HCT116 (cell line): ENCODE measurements around the gene PCTP. TPM values are rescaled to one million over a fixed set of nuclear protein-coding genes. Genes with fewer than 3 reads are reported as not detected.

Experiments used
- ATAC-seq: fragments of 200-7000 bp; cut with Tn5 transposase; 2 replicates; pipeline ENCODE4 v1.9.1; 2020; ENCODE audit warnings: mild to moderate bottlenecking, moderate library complexity
- BruUV-seq: library from RNA; stranded (reverse); fragments of 400-500 nt; replicated peaks from 2 replicates; lab custom pipeline; 2021; lab: Mats Ljungman, UMichigan
- CTCF ChIA-PET: fragments of 300-600 bp; sonication (Branson Sonifier 250); formaldehyde crosslinking; loops from one replicate; lab custom pipeline; 2021; ENCODE audit warnings: antibody characterized with exemption; lab: Charles Lee
- POLR2A ChIA-PET: fragments of 300-600, 350-600 bp; sonication (Branson Sonifier 250); formaldehyde crosslinking; loops from one replicate; lab custom pipeline; 2021; ENCODE audit warnings: antibody characterized with exemption; lab: Charles Lee
- RAD21 ChIA-PET, 2 experiments: fragments of 300-600 bp; sonication (Branson Sonifier 250); formaldehyde crosslinking; loops; one replicate each; lab custom pipeline; 2023; ENCODE audit warnings: low total read pairs in 2 of 2; ENCODE audit not compliant: uncharacterized antibody in 2 of 2, unreplicated experiment in 2 of 2, low non-redundant PET in 1 of 2; lab: Charles Lee
- DNase-seq: peaks from one replicate; pipeline ENCODE4 v3.0.0-alpha.2; 2010; ENCODE audit warnings: low read depth, low spot score
- H2AFZ ChIP-seq: fragments of 200-600 bp; shearing (Covaris generic), sonication (generic); 2 replicates; pipeline ENCODE4 v1.6.1; 2017; ENCODE audit warnings: low read depth, mixed run types, mixed read lengths, antibody characterized with exemption, low read length; ENCODE audit not compliant: poor library complexity, severe bottlenecking
- H3K27ac ChIP-seq: 2 replicates; pipeline ENCODE4 v1.5.1; 2012; ENCODE audit warnings: low read depth, low read length
- H3K27me3 ChIP-seq: fragments of 200-600 bp; sonication (generic); 2 replicates; pipeline ENCODE4 v1.6.1; 2016; ENCODE audit warnings: mixed run types, low read length, mixed read lengths; ENCODE audit not compliant: insufficient read depth
- H3K36me3 ChIP-seq, 2 experiments: fragments of 200-500 bp in 1 of 2; fragments of 200-600 bp in 1 of 2; sonication (Bioruptor generic) in 1 of 2; sonication (generic) in 1 of 2; 2 replicates each; pipeline versions ENCODE4 v1.5.1 to v1.6.1; 2014 to 2016; ENCODE audit warnings: low read length in 2 of 2, inconsistent platforms in 1 of 2, mixed read lengths in 1 of 2, mixed run types in 1 of 2; ENCODE audit not compliant: insufficient read depth in 2 of 2, control insufficient read depth in 1 of 2
- H3K4me1 ChIP-seq, 2 experiments: fragments of 200-600 bp in 1 of 2; sonication (generic) in 1 of 2; 2 replicates each; pipeline versions ENCODE4 v1.5.1 to v1.6.1; 2012 to 2017; ENCODE audit warnings: low read length in 2 of 2, inconsistent platforms in 1 of 2, mild to moderate bottlenecking in 1 of 2, mixed read lengths in 1 of 2, mixed run types in 1 of 2, moderate library complexity in 1 of 2; ENCODE audit not compliant: insufficient read depth in 2 of 2, control insufficient read depth in 1 of 2
- H3K4me2 ChIP-seq: fragments of 200-600 bp; sonication (generic); 2 replicates; pipeline ENCODE4 v1.6.1; 2017; ENCODE audit warnings: mixed run types, low read length, mixed read lengths
- H3K4me3 ChIP-seq, 2 experiments: fragments of 200-600 bp in 1 of 2; sonication (generic) in 1 of 2; replicated peaks in 1 of 2; 2 replicates each; pipeline ENCODE4 v1.5.1; 2011 to 2016; ENCODE audit warnings: low read length in 2 of 2, control low read depth in 1 of 2, low read depth in 1 of 2, mild to moderate bottlenecking in 1 of 2, mixed read lengths in 1 of 2, mixed run types in 1 of 2
- H3K79me2 ChIP-seq: fragments of 200-600 bp; sonication (generic); 2 replicates; pipeline ENCODE4 v1.6.1; 2017; ENCODE audit warnings: mild to moderate bottlenecking, mixed run types, low read length, moderate library complexity, mixed read lengths; ENCODE audit not compliant: insufficient read depth
- H3K9ac ChIP-seq: fragments of 200-600 bp; sonication (generic); 2 replicates; pipeline ENCODE4 v1.6.1; 2016; ENCODE audit warnings: low read length, mixed read lengths
- H3K9me2 ChIP-seq: fragments of 200-600 bp; sonication (generic), shearing (Covaris generic); 2 replicates; pipeline ENCODE4 v1.6.1; 2017; ENCODE audit warnings: mixed run types, mild to moderate bottlenecking, moderate library complexity; ENCODE audit not compliant: insufficient read depth
- H3K9me3 ChIP-seq, 2 experiments: fragments of 200-500 bp in 1 of 2; fragments of 200-600 bp in 1 of 2; sonication (Bioruptor generic) in 1 of 2; sonication (generic) in 1 of 2; 2 replicates each; pipeline ENCODE4 v1.6.1; 2014 to 2017; ENCODE audit warnings: low read length in 2 of 2, mixed read lengths in 2 of 2, inconsistent platforms in 1 of 2, low read depth in 1 of 2, mild to moderate bottlenecking in 1 of 2, mixed run types in 1 of 2, moderate library complexity in 1 of 2; ENCODE audit not compliant: control insufficient read depth in 1 of 2, insufficient read depth in 1 of 2
- H4K20me1 ChIP-seq: fragments of 200-600 bp; sonication (generic), shearing (Covaris generic); 2 replicates; pipeline ENCODE4 v1.6.1; 2017; ENCODE audit warnings: mixed run types, mild to moderate bottlenecking, moderate library complexity; ENCODE audit not compliant: insufficient read depth
- CBX3 ChIP-seq: IDR thresholded peaks from 2 replicates; pipeline ENCODE4 v1.6.1; 2012; ENCODE audit warnings: low read depth
- EGR1 ChIP-seq: IDR thresholded peaks from 2 replicates; pipeline ENCODE4 v1.6.1; 2012; ENCODE audit warnings: low read depth
- ELF1 ChIP-seq: IDR thresholded peaks from 2 replicates; pipeline ENCODE4 v1.6.1; 2012; ENCODE audit warnings: low read depth, borderline replicate concordance
- EZH2 ChIP-seq: fragments of 200-600 bp; sonication (generic); IDR thresholded peaks from 2 replicates; pipeline ENCODE4 v1.6.1; 2017; ENCODE audit warnings: antibody characterized with exemption, mixed run types
- EZH2phosphoT487 ChIP-seq: fragments of 200-600 bp; IDR thresholded peaks from 2 replicates; pipeline ENCODE4 v1.6.1; 2018; ENCODE audit warnings: antibody characterized with exemption, borderline replicate concordance
- FOSL1 ChIP-seq: IDR thresholded peaks from 2 replicates; pipeline ENCODE4 v1.6.1; 2012; ENCODE audit warnings: low read depth
- POLR2A ChIP-seq: IDR thresholded peaks from 2 replicates; pipeline ENCODE4 v1.7.0; 2011; ENCODE audit warnings: borderline replicate concordance; ENCODE audit not compliant: insufficient read depth, insufficient read length; ENCODE audit errors: extremely low read depth
- POLR2AphosphoS5 ChIP-seq: IDR thresholded peaks from 2 replicates; pipeline ENCODE4 v1.6.1; 2011; ENCODE audit warnings: mild to moderate bottlenecking, low read depth, low read length, moderate library complexity
- RAD21 ChIP-seq: IDR thresholded peaks from 2 replicates; pipeline ENCODE4 v1.6.1; 2012; ENCODE audit warnings: low read depth, mild to moderate bottlenecking
- SIN3A ChIP-seq: IDR thresholded peaks from 2 replicates; pipeline ENCODE4 v1.6.1; 2012; ENCODE audit warnings: low read depth
- SP1 ChIP-seq: IDR thresholded peaks from 2 replicates; pipeline ENCODE4 v1.6.1; 2012; ENCODE audit warnings: low read depth
- SRF ChIP-seq: IDR thresholded peaks from 2 replicates; pipeline ENCODE4 v1.6.1; 2012; ENCODE audit warnings: low read depth
- TCF7L2 ChIP-seq: IDR thresholded peaks from 2 replicates; pipeline ENCODE4 v1.7.0; 2011; ENCODE audit warnings: borderline replicate concordance, inconsistent platforms; ENCODE audit not compliant: insufficient read depth, insufficient read length; ENCODE audit errors: extremely low read depth
- YY1 ChIP-seq: IDR thresholded peaks from 2 replicates; pipeline ENCODE4 v1.6.1; 2011; ENCODE audit warnings: low read length, low read depth, moderate library complexity, mild to moderate bottlenecking; ENCODE audit not compliant: insufficient replicate concordance; ENCODE audit errors: extremely low read depth
- ZFX ChIP-seq: fragments of 450-650 bp; IDR thresholded peaks from 2 replicates; pipeline ENCODE4 v1.6.1; 2017
- ZNF274 ChIP-seq: fragments of 200-500 bp; sonication (Bioruptor generic); IDR thresholded peaks from 2 replicates; pipeline ENCODE4 v1.6.1; 2014; ENCODE audit warnings: mild to moderate bottlenecking, low read depth, low read length, inconsistent platforms
- intact Hi-C: fragments of 100-400 bp; cut with micrococcal nuclease; formaldehyde crosslinking; loops from 2 replicates; pipeline ENCODE4 v1.10.0; 2022
- total RNA-seq: library from RNA; stranded (reverse); gene quantifications from one replicate; pipeline ENCODE4 v1.2.1, GENCODE V29; 2021; ENCODE audit not compliant: unreplicated experiment
- TF ChIP-seq, protein P1 (sequence below): IDR thresholded peaks from 2 replicates; pipeline ENCODE4 v1.6.1; 2012; ENCODE audit warnings: low read depth
- TF ChIP-seq, protein P2 (sequence below), 3 experiments: fragments of 200-600 bp in 1 of 3; sonication (generic) in 1 of 3; IDR thresholded peaks in 2 of 3; conservative IDR thresholded peaks in 1 of 3; 2 replicates each; pipeline ENCODE4 v1.5.1; 2012 to 2017; ENCODE audit warnings: low read depth in 2 of 3, low read length in 2 of 3, antibody characterized with exemption in 1 of 3, borderline replicate concordance in 1 of 3, control low read depth in 1 of 3, mild to moderate bottlenecking in 1 of 3, mixed read lengths in 1 of 3, mixed run types in 1 of 3, moderate library complexity in 1 of 3; ENCODE audit not compliant: insufficient read depth in 1 of 3
- TF ChIP-seq, protein P3 (sequence below): IDR thresholded peaks from 2 replicates; pipeline ENCODE4 v1.6.1; 2012
- TF ChIP-seq, protein P4 (sequence below): IDR thresholded peaks from 2 replicates; pipeline ENCODE4 v1.6.1; 2012

The PCTP gene
- total RNA-seq, 1 experiment from 2014 or later, result 16.3 TPM

DNA sequence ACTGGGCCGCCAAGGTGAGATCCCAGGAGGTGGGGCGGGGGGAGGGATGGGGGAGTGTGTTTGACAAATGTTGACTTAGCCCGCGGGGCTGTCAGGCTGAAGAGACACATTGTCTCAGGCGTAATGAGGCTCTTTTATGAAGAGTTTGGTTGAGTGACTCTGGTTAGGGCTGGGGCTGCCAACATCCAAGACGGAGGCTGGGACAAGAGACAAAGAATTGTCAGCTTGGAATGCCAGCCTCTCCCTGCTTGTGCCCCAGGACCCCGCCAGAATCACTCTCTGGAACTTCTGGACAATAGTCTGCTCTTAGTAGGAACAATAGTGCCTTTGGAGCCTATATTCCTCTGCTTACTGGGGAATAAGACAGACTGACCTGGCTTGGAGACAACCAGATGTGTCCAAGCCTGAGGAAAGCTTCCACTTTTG, 24.0 kb downstream of the PCTP start:
- no peaks in the 10 kb centered on the region for H3K4me1 ChIP-seq
- no peak overlapping the region for H3K4me3 ChIP-seq
- intact Hi-C loops, result no loop called here
- POLR2A ChIA-PET, result no interaction called here
- no peak overlapping the region for H3K4me2 ChIP-seq
- no peak overlapping the region for H3K27ac ChIP-seq
- no peak overlapping the region for H2AFZ ChIP-seq
- peaks cover 0 to 4% of the 10 kb centered on the region in 2 experiments; a peak in 1 of 4 replicates for H3K36me3 ChIP-seq
- BruUV-seq, result no TSS peak
- TF ChIP-seq EZH2phosphoT487 (no peak), ELF1 (no peak), SRF (no peak), RAD21 (no peak), SIN3A (no peak), ZNF274 (no peak), CBX3 (no peak), TCF7L2 (no peak), POLR2A (no peak), SP1 (no peak), ZFX (no peak), EGR1 (no peak), POLR2AphosphoS5 (no peak), YY1 (no peak), EZH2 (no peak), FOSL1 (no peak)
- TF ChIP-seq, protein P1, sequence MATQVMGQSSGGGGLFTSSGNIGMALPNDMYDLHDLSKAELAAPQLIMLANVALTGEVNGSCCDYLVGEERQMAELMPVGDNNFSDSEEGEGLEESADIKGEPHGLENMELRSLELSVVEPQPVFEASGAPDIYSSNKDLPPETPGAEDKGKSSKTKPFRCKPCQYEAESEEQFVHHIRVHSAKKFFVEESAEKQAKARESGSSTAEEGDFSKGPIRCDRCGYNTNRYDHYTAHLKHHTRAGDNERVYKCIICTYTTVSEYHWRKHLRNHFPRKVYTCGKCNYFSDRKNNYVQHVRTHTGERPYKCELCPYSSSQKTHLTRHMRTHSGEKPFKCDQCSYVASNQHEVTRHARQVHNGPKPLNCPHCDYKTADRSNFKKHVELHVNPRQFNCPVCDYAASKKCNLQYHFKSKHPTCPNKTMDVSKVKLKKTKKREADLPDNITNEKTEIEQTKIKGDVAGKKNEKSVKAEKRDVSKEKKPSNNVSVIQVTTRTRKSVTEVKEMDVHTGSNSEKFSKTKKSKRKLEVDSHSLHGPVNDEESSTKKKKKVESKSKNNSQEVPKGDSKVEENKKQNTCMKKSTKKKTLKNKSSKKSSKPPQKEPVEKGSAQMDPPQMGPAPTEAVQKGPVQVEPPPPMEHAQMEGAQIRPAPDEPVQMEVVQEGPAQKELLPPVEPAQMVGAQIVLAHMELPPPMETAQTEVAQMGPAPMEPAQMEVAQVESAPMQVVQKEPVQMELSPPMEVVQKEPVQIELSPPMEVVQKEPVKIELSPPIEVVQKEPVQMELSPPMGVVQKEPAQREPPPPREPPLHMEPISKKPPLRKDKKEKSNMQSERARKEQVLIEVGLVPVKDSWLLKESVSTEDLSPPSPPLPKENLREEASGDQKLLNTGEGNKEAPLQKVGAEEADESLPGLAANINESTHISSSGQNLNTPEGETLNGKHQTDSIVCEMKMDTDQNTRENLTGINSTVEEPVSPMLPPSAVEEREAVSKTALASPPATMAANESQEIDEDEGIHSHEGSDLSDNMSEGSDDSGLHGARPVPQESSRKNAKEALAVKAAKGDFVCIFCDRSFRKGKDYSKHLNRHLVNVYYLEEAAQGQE, result no peak
- TF ChIP-seq, protein P2, sequence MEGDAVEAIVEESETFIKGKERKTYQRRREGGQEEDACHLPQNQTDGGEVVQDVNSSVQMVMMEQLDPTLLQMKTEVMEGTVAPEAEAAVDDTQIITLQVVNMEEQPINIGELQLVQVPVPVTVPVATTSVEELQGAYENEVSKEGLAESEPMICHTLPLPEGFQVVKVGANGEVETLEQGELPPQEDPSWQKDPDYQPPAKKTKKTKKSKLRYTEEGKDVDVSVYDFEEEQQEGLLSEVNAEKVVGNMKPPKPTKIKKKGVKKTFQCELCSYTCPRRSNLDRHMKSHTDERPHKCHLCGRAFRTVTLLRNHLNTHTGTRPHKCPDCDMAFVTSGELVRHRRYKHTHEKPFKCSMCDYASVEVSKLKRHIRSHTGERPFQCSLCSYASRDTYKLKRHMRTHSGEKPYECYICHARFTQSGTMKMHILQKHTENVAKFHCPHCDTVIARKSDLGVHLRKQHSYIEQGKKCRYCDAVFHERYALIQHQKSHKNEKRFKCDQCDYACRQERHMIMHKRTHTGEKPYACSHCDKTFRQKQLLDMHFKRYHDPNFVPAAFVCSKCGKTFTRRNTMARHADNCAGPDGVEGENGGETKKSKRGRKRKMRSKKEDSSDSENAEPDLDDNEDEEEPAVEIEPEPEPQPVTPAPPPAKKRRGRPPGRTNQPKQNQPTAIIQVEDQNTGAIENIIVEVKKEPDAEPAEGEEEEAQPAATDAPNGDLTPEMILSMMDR (IDR thresholded peaks at IDR 0.05 in 2 of 3, conservative IDR thresholded peaks at IDR 0.05 in 1 of 3; ENCODE audit: borderline replicate concordance in 1 of 3, insufficient read depth in 1 of 3, low read depth in 2 of 3, low read length in 2 of 3), result no peak
- TF ChIP-seq, protein P3, sequence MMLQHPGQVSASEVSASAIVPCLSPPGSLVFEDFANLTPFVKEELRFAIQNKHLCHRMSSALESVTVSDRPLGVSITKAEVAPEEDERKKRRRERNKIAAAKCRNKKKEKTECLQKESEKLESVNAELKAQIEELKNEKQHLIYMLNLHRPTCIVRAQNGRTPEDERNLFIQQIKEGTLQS, result no peak
- TF ChIP-seq, protein P4, sequence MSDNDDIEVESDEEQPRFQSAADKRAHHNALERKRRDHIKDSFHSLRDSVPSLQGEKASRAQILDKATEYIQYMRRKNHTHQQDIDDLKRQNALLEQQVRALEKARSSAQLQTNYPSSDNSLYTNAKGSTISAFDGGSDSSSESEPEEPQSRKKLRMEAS, result no peak
- H3K9me2 ChIP-seq, result no peaks in the 10 kb centered on the region
- RAD21 ChIA-PET, result no interaction called here
- CTCF ChIA-PET, result no interaction called here
- H3K9ac ChIP-seq, result no peak overlapping the region
- no peaks in the 10 kb centered on the region for H3K27me3 ChIP-seq
- no peak for DNase-seq
- no peak for ATAC-seq
- no peaks in the 10 kb centered on the region for H4K20me1 ChIP-seq
- no peaks in the 10 kb centered on the region for H3K79me2 ChIP-seq
- H3K9me3 ChIP-seq, result no peaks in the 10 kb centered on the region
